ENCODE results near the gene C13orf46.

DNA sequence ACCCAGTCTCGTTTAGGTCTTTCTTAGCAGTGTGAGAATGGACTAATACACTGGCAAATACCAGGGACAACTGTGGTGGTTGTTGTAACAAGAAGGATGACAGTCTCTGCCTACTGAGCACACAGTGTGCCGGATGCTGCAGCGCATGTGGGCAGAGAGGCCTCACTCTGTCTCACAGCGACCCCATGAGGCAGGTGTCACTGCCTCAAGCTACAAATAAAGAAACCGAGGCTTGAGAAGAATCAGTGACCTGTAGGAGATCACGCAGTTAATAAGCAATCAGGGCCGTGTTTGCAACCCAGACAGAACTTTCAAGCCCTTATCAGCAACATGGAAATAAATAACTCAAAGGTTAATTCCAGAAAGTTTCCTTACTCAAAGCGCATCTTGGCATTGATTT lies 69.5 kb downstream of the C13orf46 start:
- no peak for TF ChIP-seq EZH2phosphoT487 (IDR thresholded peaks at IDR 0.05; ENCODE audit: insufficient read depth, low read depth)
- no peak for TF ChIP-seq EZH2 (IDR thresholded peaks at IDR 0.05; ENCODE audit: insufficient read depth, poor library complexity, severe bottlenecking)
